Fibroblast of skin of back (primary cell): ENCODE measurements around the gene DLG3.
"Not testable (repeated sequence)": the region's sequence is repeated elsewhere in the genome, so short reads cannot be mapped to it uniquely, and the experiment has no call there.

Experiments
- DNase-seq: peaks from one replicate; pipeline ENCODE4 v3.0.0-alpha.2; 2013

Gene DLG3

DNA sequence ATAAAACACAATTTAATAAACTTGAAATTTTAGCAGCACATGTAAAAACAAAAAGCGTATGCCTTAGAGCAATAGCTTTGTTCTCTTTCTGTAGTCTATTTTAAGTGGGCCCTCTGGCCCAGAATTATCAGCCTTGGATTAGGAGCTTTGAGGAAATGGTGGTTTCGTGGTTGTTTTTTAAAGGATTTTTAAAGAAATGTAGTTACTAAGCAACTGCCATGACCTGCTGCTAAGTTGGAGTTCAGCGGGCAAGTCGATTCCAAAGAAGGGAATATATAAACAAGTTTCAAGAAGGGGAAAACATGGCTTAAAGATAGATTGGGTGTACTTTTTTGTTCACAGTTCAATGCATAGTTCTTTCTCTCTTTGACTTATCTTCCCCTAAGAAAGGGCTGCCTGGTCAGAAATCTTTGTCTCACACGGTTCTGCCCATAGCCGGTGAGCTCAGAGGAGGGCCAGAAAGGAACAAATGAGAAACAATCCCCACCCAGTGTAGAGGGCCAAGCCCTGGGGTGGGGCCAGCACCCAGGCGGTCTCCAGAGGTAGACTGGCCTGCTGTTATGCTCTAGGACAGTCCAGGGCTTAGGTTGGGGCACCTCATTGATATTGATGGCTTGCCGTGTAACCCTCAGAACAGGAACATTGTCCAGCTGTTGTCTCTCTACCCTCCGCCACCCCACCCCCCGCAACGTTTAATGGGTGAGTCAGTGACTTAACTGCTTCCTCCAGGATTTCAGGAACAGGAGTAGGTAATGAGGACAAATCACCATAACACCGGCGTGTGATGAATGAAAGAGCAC is 32.5 kb downstream of the DLG3 start:
- DNase-seq: peak; percentile 46

DNA sequence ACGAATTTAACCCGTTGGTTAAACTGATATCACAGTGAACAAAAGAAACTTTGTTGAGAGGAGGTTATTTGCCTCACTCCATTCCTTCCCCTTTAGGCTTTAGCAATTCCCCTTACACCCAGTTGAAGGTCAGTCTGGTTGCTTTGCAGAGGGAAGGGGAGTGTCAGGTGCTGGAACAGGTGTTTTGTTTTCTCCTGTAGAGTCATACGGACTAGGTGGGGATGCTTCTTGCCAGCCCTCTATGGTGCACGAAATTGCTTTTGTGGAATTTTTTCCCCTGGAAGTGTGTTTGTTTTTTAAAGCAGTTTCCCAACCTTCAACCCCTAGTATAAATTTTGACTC is 33.1 kb downstream of the DLG3 start:
- DNase-seq: no peak

DNA sequence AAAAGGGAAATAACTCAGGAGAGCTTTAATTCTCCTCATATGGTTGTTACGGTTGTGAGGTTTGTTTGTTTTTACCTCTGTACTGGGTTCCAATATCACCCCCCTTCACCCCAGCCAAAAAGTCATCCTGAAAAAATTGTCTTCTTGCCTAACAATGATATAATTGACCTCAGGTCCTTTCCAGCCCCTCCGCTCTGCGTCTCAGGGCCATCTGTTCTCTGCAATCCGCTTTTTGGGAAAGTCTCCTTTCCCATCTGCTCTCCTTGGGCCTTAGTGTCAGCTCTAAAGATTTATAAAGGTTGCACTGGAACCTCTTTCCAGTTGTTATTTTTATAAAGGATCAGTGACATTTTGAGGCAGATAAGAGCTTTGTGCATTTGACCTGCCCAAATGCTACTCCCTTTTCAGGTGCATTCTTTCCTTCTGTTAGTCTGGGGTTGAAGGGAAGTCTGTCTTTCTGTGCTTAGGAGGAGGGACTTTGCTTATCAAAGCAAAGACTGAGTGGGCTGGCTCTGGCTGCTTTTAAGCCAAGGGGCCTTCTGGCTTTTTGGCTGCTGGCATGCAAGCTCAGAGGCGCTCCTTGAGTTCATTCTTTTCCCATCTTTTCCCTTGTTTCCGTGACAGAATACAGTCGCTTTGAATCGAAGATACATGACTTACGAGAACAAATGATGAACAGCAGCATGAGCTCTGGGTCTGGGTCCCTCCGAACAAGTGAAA is 34.1 kb downstream of the DLG3 start:
- DNase-seq: no peak

DNA sequence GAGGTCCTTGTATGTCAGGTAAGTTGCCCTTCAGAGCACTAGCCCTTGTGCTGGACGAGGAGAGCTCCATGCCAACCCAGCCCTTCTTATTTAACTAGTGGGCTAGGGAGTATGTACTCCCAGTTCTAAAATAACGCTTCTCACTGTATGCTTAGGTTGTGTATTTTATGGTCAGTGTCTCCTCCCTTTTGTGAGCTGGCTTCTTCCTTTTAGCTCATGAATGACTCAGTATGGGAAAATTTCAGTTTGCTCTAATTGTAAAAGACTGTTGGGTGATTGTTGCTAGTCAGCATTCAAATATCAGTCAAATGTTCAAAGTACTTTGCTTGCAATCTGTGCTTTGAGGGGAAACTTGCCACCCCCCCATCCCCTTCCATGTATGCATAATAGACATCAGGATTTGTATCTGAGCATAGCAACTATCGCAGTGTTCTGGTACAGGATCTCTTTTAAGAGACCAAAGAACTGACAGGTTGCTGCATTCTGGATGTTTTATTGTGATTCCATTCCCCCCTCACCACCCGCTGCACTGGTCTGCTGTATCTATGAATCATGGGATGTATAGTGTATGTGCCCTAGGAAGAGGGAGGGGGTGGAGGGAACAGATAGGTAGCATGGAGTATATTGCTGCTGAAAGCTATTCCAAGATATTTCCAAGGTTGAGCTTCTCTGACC is 34.7 kb downstream of the DLG3 start:
- peak; percentile 78 for DNase-seq

DNA sequence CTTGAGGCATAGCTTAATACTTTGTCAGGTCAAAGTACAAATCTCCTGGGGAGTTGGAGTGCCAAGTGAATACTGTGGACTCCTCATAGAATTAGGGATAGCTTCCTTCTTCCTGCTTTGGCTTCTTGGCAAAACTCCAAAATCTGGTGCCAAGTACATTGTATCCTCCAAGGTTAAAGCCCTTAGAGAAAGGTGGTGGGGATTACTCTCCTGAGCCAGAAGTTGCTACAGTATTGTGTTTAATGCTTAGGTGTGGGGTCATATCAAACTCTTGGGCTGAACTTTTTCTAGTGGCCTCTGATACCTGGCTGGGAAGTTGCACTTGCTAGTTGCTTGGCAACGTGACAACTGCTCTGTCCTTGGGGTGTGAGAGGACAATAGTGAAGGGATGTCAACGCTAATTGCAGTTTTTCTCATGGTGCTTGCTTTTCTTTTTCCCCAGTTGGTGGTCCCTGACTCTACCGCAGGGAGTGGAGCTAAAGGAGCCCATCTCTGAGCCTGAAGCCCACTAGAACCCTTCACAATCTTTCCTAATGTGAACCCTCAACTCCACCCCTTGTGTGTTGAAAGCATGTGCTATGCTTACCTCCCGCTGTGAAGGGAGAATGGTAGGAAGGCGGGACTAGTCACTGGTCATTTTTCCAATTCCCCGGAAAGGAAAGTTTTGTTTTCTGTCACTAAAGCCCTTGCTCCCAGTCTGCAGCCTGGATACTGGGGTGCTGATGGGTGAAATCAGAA is 35.5 kb downstream of the DLG3 start:
- peak; percentile 11 for DNase-seq

DNA sequence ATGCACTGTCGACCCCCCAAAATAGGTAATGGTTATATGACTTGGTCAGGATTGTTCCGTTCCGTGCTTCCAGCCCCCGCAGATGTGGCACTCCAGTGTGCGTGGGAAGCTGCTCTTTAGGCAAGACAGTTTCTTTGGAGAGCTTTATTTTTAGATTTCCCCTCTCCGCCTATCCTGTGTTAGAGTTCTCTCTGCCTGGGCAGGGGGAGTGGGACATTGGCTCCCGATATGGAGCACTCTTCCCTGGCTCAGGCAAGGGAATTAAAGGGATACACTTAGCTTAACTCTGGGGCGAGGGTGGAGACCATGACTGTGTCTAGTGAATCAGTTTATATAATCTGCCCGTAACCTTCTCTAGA is 36.0 kb downstream of the DLG3 start:
- DNase-seq: no peak

DNA sequence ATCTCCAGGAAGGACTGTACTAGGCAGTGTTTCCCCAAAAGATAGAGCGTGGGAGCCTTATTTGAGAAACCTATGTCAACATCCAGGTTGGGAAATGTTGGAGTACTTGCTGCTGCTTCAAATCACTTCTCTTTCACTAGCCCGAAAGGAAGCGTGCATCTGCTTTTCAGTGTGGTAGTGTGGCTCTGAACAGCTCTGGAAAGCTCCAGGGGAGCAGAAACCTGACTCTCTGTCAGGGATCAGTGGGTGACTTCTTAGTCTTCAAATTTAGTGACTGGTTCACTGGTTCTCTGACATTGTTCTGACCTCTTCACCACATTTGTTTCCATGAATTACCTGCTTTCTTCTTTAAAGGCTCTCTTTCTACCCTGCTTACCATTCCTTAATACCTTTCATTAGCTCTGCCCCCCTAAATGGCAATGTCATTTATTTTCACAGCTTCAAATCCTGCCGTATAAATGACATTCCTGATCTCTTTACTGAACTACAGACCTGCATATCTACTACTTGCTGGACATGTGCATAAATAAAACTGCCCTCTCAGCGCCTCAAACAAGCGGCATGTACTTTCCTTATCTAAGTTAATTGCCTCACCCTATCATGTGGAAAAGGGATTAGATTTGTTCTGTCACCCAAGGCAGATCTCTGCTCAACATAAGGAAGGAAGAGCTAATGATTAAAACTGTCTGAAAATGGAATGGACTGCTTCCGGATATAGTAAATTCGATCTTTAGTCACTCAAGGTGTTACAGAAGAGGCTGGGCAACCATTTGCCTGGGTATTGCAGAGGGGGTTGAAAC is 37.0 kb downstream of the DLG3 start:
- DNase-seq: no peak

DNA sequence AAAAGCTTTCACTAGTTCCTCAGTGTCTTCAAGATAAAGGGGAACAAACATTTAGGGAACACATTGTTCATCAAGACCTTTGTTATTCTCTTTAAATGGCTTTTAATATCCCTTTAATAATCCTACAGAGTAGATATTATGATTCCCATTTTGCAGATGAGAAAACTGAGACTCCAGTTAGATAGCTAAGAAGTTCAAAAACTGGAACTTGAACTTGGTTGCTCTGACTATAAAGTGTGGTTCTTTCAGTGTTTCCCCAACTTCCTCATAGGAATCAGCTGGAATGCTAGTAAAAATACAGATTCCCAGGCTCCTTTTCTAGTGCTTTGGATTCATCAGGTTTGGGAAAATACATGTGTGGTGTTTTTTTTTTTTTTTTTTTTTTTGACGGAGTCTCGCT is 37.7 kb downstream of the DLG3 start:
- no peak for DNase-seq

DNA sequence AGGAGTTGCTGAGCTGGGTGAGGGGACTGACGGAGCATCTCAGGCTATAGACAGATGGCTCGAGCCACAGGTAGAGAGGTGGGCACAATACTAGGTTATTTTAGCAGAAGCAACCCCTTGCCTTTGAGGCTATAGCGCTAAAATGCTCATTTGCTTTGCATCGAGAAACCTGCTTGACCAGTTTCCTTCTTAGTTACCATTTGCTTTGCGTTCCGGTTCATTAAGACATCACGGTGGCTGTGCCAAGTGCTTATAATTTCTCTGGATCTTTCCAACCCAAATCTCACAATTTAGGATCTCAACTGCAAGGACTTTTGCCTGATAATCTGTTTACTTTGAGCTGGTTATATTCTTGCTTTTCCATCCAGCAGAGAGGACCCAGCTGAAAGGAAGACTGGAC is 40.8 kb downstream of the DLG3 start:
- no peak for DNase-seq

DNA sequence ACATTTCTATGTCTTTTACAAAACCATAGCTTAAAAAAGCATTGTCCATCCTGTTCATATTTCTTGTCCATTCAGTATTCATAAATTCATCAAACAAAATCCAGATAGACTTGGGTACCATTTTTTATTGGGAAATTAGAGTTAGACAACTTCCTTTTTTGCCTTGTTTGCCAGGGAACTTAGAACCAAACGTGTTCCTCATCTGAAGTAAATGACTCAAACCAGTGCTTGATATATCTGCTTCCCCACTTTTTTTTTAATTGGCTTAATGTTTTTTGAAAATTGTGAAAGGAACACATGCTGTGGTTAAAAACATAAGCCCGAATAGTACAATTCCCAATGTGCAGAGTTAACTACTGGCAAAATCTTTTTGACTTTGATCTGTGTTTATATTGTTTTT is 44.2 kb downstream of the DLG3 start:
- no peak for DNase-seq

DNA sequence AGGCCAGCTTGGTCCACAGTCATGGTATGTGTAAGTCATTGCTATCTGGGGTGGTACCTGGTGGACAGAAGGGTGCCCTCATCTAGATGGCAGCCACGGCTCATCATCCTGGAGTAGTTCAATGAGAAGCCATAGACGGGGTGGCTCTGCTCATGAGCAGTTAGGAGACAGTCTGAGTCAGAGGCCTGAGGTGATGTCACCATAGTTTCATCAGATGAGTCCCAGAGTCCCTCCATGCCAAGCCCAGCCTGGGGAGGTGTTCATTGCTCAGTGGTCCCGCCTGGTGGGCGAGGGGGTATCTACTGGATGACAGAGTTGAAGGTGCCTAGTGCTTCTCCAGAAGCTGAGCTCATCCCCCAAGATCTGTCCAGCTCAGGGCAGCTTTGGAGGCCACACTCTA is 49.8 kb downstream of the DLG3 start:
- no peak for DNase-seq

DNA sequence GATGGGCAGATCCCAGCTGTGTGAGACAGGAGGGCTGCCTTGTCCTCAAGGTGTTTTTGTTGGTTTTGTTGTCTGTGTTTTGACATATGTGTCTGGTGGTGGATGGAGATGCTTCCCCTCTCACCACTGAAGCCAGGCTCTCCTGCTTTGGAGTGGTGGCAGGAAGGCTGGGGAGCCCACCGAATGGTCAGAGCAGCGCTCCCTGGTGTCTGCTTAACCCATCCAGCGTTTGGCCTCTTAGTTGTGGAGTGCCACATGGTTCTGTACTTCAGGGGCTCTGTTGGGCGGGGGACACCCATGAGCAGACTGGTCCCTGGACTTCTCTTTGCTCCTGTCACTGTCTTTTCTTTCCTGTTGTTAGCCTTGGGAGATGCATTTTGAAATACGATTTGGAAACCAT is 51.9 kb downstream of the DLG3 start:
- DNase-seq: no peak

DNA sequence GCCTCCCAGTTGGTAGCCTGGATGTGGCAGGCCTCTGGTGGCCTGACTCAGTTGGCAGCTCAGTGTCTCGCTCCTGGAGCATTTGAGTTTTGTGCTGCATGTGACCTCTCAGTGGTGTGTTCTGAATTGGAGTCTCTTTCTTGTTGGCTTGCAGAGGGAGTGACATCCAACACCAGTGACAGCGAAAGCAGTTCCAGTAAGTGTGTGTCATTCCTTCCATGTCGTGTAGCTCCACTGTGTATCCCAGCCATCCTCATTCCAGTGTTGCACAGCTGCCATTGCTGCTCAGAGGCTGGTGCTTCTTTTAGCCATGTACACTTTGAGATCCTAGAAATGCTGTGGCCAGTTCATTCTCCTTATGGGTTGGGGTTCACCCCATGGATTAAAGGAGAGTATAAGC is 52.4 kb downstream of the DLG3 start:
- DNase-seq: no peak

DNA sequence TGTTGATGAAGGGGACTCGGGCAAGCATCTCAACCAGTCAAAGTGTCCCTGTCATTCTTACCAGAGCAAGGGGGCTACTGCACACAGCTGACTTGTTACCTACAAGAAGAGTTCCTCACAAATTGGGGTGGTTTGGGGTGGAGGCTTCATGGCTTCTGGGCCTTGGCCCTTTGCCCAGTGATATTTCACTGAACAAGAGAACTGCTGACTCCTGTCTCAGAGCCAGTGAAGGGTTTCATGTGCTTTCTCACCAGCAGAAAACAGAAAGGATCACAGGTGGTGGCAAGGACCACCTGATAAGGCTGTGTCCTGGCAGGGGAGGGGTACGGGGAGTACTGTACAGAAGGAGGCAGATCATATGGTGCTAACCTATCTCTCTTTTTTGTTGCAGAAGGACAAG is 53.5 kb downstream of the DLG3 start:
- no peak for DNase-seq

DNA sequence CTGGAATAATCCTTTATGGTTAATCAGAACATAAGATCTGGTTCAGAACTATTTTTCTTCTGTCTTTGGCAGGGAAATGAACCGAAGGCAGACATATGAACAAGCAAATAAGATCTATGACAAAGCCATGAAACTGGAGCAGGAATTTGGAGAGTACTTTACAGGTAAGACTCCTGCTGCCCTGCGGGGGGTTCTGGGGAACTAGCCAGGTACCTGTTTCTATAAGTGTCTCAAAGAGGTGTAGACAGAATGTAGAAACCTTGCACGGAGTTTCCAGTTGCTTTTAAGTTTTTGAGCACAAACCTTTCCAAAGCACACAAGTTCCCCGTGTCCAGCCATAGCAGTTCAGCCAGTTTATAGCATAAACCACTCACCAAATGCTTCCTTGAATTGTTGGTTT is 56.2 kb downstream of the DLG3 start:
- no peak for DNase-seq

DNA sequence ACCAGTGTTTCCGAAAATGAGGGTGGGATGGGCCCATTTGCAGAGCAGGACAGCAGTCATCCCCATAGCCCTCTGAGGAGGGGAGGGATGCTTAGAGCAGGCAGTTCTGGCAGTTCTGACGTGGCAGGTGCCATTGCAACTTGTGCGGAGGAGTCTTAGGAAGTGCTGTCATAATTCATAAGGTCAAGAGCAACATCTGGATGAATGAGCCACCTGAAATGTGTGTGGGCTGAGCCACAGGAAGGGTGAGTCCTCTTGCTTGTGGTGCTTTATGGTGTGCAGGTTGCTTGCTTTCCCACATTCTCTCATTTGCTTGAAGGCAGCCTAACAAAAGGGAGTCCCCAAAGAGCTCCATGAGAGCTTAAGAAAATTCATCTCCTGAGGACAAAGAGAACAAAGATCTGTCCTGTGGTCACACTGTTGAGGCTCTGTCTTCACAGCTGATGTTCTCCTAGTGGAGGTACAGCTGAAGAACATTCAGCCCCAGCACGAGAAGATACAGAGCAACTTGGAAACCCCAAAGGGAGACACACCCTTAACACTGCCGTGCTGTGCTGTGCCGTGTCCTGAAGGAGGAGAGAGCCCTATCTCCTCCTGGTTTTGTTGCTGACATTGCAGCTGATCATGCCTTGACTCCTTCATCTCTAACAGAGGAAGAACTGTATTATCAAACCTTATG is 60.3 kb downstream of the DLG3 start:
- DNase-seq: no peak

DNA sequence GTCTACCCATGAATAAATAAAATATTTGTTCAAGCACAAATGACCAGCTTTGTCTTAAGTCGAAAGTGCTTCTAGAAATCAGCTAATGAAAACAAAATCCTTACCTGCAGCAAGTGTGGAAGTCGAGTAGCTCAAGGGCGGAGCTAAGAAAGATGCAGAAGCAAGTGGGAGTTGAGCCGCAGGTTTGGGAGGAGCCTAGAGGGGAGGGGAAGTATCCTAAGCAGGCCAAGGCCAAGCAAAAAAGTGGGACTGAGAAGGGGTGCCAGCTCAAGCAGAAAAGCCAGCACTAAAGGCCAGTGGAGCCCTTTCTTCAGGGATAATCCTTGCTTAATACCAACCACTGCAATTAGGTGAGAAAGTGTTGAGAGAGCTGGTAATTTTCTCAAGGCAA is 60.8 kb downstream of the DLG3 start:
- DNase-seq: no peak

DNA sequence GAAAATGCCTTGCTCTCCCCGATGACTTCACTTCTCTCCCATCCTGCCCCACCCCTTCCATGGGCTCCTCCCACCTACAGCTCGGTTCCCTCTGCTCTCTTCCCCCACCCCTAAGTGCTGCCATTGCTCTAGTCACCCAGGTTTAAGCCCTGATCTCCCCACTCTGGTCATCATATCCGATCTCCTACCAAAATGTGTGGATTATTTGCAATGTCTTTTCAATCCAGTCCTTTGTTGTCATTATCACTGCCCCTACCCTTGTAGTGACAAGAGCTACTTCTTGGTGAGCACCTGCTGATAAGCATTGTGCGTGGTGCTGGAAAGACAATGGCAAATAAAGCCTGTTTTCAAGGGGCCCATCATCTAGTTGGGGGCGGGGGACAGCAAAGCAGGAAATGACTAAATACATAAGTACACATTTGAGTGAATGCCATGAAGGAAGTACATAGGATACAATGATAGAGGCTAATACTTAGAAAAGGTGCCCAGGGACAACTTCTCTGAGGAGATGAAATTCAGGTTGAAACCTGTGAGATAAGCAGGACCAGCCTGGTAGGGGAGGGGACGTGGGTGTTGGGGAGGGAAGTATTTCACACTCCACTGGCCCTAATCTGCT is 63.8 kb downstream of the DLG3 start:
- DNase-seq: peak; percentile 17

DNA sequence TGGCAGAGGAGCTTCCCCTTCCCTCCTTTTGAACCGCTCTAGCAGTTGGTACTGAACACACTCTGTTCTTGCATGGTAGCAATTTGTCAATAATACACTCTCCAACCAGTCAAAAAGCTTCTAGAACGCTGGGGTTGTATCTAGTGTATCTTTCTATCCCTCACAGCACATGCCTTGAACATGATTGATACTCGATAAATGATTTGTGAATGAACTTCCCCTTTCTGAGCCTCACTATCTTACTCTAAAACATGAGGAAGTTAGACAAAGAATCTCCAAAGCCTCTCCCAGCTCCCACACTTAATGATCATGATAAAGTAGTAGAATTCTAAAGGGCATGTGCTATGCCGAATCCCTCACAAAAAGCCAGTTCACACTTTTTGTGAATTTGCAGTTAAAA is 64.4 kb downstream of the DLG3 start:
- no peak for DNase-seq

DNA sequence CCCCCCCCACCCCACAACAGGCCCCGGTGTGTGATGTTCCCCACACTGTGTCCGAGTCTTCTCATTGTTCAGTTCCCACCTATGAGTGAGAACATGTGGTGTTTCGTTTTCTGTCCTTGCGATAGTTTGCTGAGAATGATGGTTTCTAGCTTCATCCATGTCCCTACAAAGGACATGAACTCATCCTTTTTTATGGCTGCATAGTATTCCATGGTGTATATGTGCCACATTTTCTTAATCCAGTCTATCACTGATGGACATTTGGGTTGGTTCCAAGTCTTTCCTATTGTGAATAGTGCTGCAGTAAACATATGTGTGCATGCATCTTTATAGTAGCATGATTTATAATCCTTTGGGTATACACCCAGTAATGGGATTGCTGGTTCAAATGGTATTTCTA is 70.6 kb downstream of the DLG3 start:
- not testable (repeated sequence) for DNase-seq

DNA sequence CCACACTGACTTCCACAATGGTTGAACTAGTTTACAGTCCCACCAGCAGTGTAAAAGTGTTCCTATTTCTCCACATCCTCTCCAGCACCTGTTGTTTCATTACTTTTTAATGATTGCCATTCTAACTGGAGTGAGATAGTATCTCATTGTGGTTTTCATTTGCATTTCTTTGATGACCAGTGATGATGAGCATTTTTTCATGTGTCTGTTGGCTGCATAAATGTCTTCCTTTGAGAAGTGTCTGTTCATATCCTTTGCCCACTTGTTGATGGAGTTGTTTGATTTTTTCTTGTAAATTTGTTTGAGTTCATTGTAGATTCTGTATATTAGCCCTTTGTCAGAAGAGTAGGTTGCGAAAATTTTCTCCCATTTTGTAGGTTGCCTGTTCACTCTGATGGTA is 71.1 kb downstream of the DLG3 start:
- DNase-seq: not testable (repeated sequence)
